Kidney (tissue), 22 donors: ENCODE measurements around the gene CRYZL1. TPM values are rescaled to one million over a fixed set of nuclear protein-coding genes. Genes with fewer than 3 reads are reported as not detected.
A peak's percentile ranks its signal among the peaks of the same experiment; 100 is the strongest.

ENCODE experiments used
- DNase-seq, 5 donors: peaks; one replicate each; pipeline ENCODE4 v3.0.0-alpha.2; 2013 to 2020
- FAIRE-seq: peaks from 2 replicates; lab custom pipeline; 2012; peaks lifted over from hg19 to GRCh38; lab: Jason Lieb, UNC
- H3K27ac ChIP-seq, 2 donors: one replicate each; pipeline ENCODE4 v1.7.0; 2013; ENCODE audit warnings: low read depth in 2 of 2, low read length in 2 of 2, inconsistent platforms in 1 of 2
- H3K27me3 ChIP-seq: one replicate; pipeline ENCODE4 v1.7.1; 2013; ENCODE audit warnings: low read length, inconsistent platforms; ENCODE audit not compliant: control insufficient read depth, insufficient read depth
- H3K36me3 ChIP-seq, 3 donors: one replicate each; pipeline versions ENCODE4 v1.7.0 to v1.7.1; 2013; ENCODE audit warnings: low read length in 3 of 3, control low read depth in 1 of 3, inconsistent platforms in 1 of 3; ENCODE audit not compliant: insufficient read depth in 3 of 3, control insufficient read depth in 2 of 3
- H3K4me1 ChIP-seq, 3 donors: one replicate each; pipeline versions ENCODE4 v1.7.0 to v1.7.1; 2013; ENCODE audit warnings: low read length in 3 of 3, inconsistent platforms in 1 of 3, low read depth in 1 of 3; ENCODE audit not compliant: control insufficient read depth in 2 of 3, insufficient read depth in 2 of 3
- H3K4me3 ChIP-seq, 3 donors: one replicate each; pipeline versions ENCODE4 v1.7.0 to v1.8.1; 2013; ENCODE audit warnings: low read length in 3 of 3, control low read depth in 1 of 3, inconsistent platforms in 1 of 3
- H3K9ac ChIP-seq, 3 donors: one replicate each; pipeline versions ENCODE4 v1.7.0 to v1.7.1; 2013; ENCODE audit warnings: low read length in 3 of 3, control low read depth in 1 of 3, inconsistent platforms in 1 of 3
- H3K9me3 ChIP-seq, 3 donors: one replicate each; pipeline versions ENCODE4 v1.7.0 to v1.7.1; 2013; ENCODE audit warnings: low read length in 3 of 3, control low read depth in 1 of 3, inconsistent platforms in 1 of 3; ENCODE audit not compliant: control insufficient read depth in 2 of 3, insufficient read depth in 1 of 3
- CTCF ChIP-seq: IDR thresholded peaks from 3 replicates; pipeline ENCODE4 v1.5.1; 2012; ENCODE audit warnings: mild to moderate bottlenecking, moderate library complexity, borderline replicate concordance; ENCODE audit not compliant: insufficient read depth; ENCODE audit errors: extremely low read depth
- intact Hi-C: fragments of 100-400 bp; cut with DNase I; formaldehyde crosslinking; loops from one replicate; pipeline ENCODE4 v1.11.1; 2022
- long read RNA-seq, 10 donors: library from polyadenylated mRNA in 1 of 10; unstranded in 1 of 10; transcript quantifications; one replicate each; pipeline ENCODE4 v2.0.0 and lab custom pipeline, GENCODE V29; 2021 to 2026
- polyA plus RNA-seq: library from polyadenylated mRNA; stranded (reverse); fragments of 350-450 nt; fragmentation: Illumina TruSeq; extraction: RNeasy Lipid Tissue Mini Kit (QIAGEN cat#74804); gene quantifications from one replicate; pipeline ENCODE4 v1.2.3, GENCODE V29; 2014; ENCODE audit warnings: low read depth, low replicate concordance; ENCODE audit not compliant: insufficient read depth
- total RNA-seq: library from RNA; stranded (reverse); fragmentation: NEBNext Ultra II Directional; extraction: Animal tissue kit (Norgen Biotek cat#: 25700); gene quantifications from one replicate; pipeline ENCODE4 v1.2.1, GENCODE V29; 2021
- donor health status: control.
- donor health status: control.
- donor health status: control.
- donor health status: control.
- donor health status: control.
- donor health status: DM: yes; HTN: yes; CAD: no.
- donor health status: Normal renal cell carcinoma (clear cell type).

The CRYZL1 gene
- total RNA-seq (40.8 TPM), polyA plus RNA-seq (34.1 TPM)
- long read RNA-seq, donor 1, transcript CRYZL1-203 (13 exons, 1,482 nt), result major isoform, 5 of 7 reads
- long read RNA-seq, donor 1, partial matches to known transcripts, result 0 of 7 reads
- long read RNA-seq, donor 1, other reads (novel, unspliced or antisense), result 0 of 7 reads
- long read RNA-seq, donor 2, transcript CRYZL1-203 (13 exons, 1,482 nt), result major isoform, 9 of 11 reads
- long read RNA-seq, donor 2, partial matches to known transcripts, result 0 of 11 reads
- long read RNA-seq, donor 2, other reads (novel, unspliced or antisense), result 0 of 11 reads
- long read RNA-seq, donor 3, transcript CRYZL1-203 (13 exons, 1,482 nt), result major isoform, 13 of 20 reads
- long read RNA-seq, donor 3, transcript CRYZL1-219 (2 exons, 1,018 nt), result minor isoform, 5 of 20 reads
- long read RNA-seq, donor 3, partial matches to known transcripts, result 0 of 20 reads
- long read RNA-seq, donor 3, other reads (novel, unspliced or antisense), result 0 of 20 reads
- long read RNA-seq, donor 4, transcript CRYZL1-203 (13 exons, 1,482 nt), result major isoform, 5 of 10 reads
- long read RNA-seq, donor 4, partial matches to known transcripts, result 0 of 10 reads
- long read RNA-seq, donor 4, other reads (novel, unspliced or antisense), result 0 of 10 reads
- long read RNA-seq, donor 5, partial matches to known transcripts, result 0 of 1 reads
- long read RNA-seq, donor 5, other reads (novel, unspliced or antisense), result 0 of 1 reads
- long read RNA-seq, donor 6, transcript CRYZL1-203 (13 exons, 1,482 nt), result major isoform, 16 of 39 reads
- long read RNA-seq, donor 6, partial matches to known transcripts, result 19 of 39 reads
- long read RNA-seq, donor 6, other reads (novel, unspliced or antisense), result 0 of 39 reads
- long read RNA-seq, donor 7, transcript CRYZL1-204 (13 exons, 1,617 nt), result major isoform, 19 of 37 reads
- long read RNA-seq, donor 7, transcript CRYZL1-203 (13 exons, 1,482 nt), result minor isoform, 5 of 37 reads
- long read RNA-seq, donor 7, partial matches to known transcripts, result 2 of 37 reads
- long read RNA-seq, donor 7, other reads (novel, unspliced or antisense), result 8 of 37 reads
- long read RNA-seq, donor 8, transcript CRYZL1-203 (13 exons, 1,482 nt), result major isoform, 8 of 8 reads
- long read RNA-seq, donor 8, partial matches to known transcripts, result 0 of 8 reads
- long read RNA-seq, donor 8, other reads (novel, unspliced or antisense), result 0 of 8 reads
- long read RNA-seq, donor 9, transcript CRYZL1-203 (13 exons, 1,482 nt), result major isoform, 6 of 6 reads
- long read RNA-seq, donor 9, partial matches to known transcripts, result 0 of 6 reads
- long read RNA-seq, donor 9, other reads (novel, unspliced or antisense), result 0 of 6 reads
- long read RNA-seq, donor 10, transcript CRYZL1-219 (2 exons, 1,018 nt), result major isoform, 6 of 11 reads
- long read RNA-seq, donor 10, partial matches to known transcripts, result 0 of 11 reads
- long read RNA-seq, donor 10, other reads (novel, unspliced or antisense), result 0 of 11 reads

- peak within 1 kb of the TSS; percentile 78 to 91 (median 88) for H3K4me3 ChIP-seq
- H3K36me3 ChIP-seq, result no peaks in the 10 kb centered on the region
- no peaks in the 10 kb centered on the region for H3K27me3 ChIP-seq
- H3K27ac ChIP-seq, result peak within 1 kb of the TSS; percentile 88 to 90
- no peaks in the 10 kb centered on the region for H3K9me3 ChIP-seq
- peak; percentile 99 for FAIRE-seq
- H3K4me1 ChIP-seq, result peaks cover 2 to 6% (median 2%) of the 10 kb centered on the region in 3 donors
- intact Hi-C loops, result no loop called here
- peak within 1 kb of the TSS; percentile 38 to 94 (median 88) for H3K9ac ChIP-seq
- DNase-seq, result peak; percentile 100
- TF ChIP-seq CTCF, result no peak
Measured at GRCh38 chr21:33641352-33642026, at the start of gene CRYZL1. Gene CRYZL1, minus strand, starts transcription at chr21:33641741. Its CDS starts 10,190 bp downstream, at chr21:33631551.

GRCh38 chr21:33690874-33691273, 49.3 kb upstream of the CRYZL1 start:
- no peak for FAIRE-seq
- Histone ChIP-seq H3K27me3 (no peaks in the 10 kb centered on the region), H3K36me3 (no peaks in the 10 kb centered on the region)

More at GRCh38 chr21:33690874-33691273, 49.3 kb upstream of the CRYZL1 start:
- H3K4me3 ChIP-seq, result no peak overlapping the region
- H3K4me1 ChIP-seq, result peaks cover 4 to 9% (median 4%) of the 10 kb centered on the region in 3 donors
- DNase-seq, result no peak
- intact Hi-C loops, result no loop called here
- no peak overlapping the region for H3K9ac ChIP-seq
- no peak overlapping the region for H3K27ac ChIP-seq
- H3K9me3 ChIP-seq, result no peaks in the 10 kb centered on the region
- TF ChIP-seq CTCF, result no peak
